Measurements from ENCODE around the gene SPTLC3.
A peak's percentile ranks its signal among the peaks of the same experiment; 100 is the strongest.
"Not testable (repeated sequence)": the region's sequence is repeated elsewhere in the genome, so short reads cannot be mapped to it uniquely, and the experiment has no call there.

The SPTLC3 gene

DNA sequence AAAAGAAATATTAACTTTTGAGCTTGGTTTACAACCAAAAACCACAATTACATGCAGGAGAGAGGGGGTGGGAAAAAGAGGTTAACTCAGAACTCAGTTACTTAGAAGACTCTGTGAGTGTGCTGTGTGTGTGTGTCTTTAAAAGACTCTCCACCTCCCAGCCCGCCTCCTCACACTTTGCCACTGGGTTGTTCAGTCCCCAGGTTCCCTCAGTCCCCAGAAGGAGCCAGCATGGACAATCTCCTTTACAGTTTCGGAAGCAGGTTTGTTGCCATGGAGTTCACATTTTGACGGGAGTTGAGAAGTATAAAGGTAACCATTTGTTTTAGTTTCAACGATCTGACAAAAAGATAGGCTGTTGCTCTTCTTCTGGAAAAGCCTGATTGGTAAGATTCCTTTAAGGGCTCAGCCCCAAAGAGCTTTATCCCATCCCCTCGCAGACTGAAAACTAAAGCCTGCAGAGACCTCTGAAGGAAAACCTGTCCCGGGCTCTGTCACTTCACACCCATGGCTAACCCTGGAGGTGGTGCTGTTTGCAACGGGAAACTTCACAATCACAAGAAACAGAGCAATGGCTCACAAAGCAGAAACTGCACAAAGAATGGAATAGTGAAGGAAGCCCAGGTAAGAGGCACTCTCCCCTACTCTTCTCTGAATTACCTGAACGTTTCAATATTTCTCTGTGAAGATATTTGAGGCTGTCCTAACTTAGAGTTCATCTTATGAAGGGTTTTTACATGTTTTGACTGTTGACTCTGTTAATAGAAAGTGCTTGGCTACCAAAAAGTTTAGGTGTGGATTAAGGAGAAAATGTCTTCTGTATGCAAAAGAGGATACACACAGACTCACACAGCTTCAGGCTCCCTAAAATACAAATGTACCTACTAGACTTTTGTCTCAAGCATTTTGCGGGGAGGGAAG, at the start of gene SPTLC3:
SPTLC3 (plus strand) TSS at position 212 of the 921 bp plus-strand sequence; CDS start at position 508, 296 bp downstream.
- no peak for DNase-seq

- no peak for DNase-seq
These were observed 47.0 kb upstream of the SPTLC3 start for GRCh38 chr20:12961725-12962124.

- no peak for DNase-seq
These were observed 45.9 kb upstream of the SPTLC3 start for GRCh38 chr20:12962895-12963294.

DNA sequence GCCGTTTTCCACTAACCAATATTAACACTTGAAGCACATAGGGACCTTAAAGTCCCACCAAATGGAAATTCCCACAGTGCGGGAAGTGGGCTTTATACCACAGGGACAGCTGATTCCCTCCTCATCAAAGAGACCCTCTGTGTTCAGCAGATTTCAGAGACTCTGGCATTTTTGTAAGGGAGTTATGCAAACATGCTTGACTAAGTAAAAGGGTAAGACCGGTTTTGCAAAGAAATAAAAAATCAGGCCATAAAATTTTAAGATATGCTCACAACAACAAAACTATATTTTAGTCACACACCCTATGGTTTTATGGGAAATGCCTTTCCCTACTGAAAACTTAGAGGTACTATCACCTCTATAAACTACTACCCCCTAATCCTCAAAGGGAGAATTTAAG, 45.4 kb upstream of the SPTLC3 start:
- no peak for DNase-seq

- no peak for DNase-seq
These were observed 43.4 kb upstream of the SPTLC3 start for GRCh38 chr20:12965212-12965869.

DNA sequence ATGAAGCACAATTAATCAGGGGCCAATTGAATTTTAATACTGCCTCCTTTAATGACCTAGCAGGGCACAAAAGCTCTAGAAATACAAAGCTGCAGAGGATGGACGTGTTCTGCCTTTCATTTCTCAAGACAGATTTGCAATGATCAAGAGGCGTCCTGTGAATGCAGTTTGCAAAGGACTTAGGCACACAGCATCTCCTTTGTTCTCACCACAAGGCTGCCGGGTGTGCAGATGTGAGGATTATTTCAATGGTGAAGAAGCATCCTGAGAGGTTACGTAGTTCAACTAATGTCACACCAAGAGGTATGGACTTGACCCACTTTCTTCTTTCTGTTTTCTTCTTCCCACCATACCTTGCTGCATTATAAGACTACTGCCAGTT, 42.9 kb upstream of the SPTLC3 start:
- no peak for DNase-seq

- DNase-seq, result peak; percentile 43
These were observed 42.2 kb upstream of the SPTLC3 start for GRCh38 chr20:12966468-12967085.

DNA sequence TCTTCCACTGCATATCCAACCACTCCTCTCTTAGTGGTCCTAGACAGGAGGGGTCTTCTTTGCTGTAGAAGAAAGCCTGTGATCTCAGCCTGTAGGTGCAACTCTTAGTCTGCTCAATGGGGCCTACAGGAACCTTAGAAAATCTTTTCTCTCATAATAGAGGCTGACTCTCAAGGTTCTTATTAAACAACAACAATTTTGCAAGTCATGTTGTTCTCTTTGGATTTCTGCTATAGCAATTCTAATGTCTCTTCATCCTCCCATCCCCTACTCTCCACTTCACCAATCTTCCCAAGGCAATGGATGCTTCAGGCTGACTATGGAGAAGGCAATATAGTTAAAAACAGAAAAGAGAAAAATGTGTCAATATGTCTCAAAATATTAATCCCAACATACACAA, 40.8 kb upstream of the SPTLC3 start:
- DNase-seq, result no peak

GRCh38 chr20:12968472-12968871, 40.3 kb upstream of the SPTLC3 start:
- no peak for DNase-seq

DNA sequence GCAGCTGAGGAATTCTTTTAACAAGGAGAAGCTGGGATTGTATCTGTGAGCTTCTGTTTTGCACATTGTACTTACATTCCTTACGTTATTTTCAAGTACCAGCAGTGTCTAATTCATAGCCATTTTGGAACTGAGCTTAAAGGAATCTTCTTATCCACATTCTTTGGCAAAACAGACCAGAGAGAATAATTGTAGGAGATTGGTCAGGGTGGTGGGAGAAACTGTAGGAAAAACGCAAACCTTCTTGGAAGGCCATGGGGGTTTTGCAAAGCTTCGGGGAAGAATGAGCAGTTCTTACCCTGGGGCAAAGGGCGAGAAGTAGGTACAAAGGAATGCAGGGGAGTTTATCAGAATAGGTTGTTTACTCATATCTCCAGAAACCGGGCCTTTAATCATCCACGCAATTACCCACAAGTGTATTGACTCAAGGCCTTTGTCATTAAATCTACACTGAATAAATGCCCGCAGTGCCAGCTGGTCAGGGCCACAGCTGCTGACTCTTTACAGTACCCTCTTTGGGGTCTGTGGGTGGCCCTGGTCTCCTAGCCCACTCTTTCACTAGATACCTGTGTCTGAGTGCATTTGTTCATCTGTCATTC, 39.6 kb upstream of the SPTLC3 start:
- no peak for DNase-seq

- DNase-seq, result peak; percentile 55
These were observed 38.4 kb upstream of the SPTLC3 start for GRCh38 chr20:12970372-12970821.

- no peak for DNase-seq
These were observed 32.8 kb upstream of the SPTLC3 start for GRCh38 chr20:12975833-12976608.

DNA sequence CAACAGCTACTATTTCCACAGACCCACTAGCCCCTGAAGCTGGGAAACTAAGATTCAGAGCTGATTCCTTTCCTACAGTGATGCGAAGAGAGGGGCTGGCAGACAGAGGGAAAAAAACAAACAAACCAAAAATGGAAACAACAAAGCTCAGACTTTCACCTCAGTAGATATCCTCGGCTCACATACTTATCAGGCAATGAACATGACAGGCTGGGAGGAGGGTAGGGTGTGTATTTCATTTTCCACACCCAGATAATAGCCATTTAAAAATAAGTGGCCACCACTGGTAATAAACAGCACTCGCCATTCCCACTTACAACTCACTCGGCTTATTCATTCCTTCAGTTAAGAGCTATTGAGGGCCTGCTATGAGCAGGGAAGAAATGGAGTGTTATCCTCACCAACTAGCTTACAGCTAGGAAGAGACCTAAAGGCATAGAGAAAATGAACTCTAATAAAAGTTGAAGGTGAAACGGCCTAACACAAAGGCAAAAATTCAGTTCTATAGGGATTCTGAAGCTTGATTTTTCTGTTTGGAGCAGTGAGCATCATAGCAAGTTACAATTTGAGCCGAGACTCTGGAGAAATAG, 32.0 kb upstream of the SPTLC3 start:
- no peak for DNase-seq

GRCh38 chr20:12977328-12978125, 31.2 kb upstream of the SPTLC3 start:
- DNase-seq, result no peak

DNA sequence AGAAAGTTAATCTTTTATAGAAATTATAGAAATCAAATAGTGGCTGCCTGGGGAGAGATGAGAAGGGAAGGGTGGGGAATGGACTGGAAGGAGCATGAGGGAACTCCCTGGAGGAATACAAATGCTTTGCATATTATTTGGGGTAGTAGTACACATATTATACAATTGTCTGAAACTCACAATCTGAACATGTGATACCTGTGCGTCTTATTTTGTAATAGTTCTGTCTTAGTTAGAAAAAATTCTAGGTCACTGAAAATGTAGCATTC, 30.7 kb upstream of the SPTLC3 start:
- DNase-seq, result no peak

- DNase-seq, result no peak
These were observed 29.9 kb upstream of the SPTLC3 start for GRCh38 chr20:12978613-12979495.

DNA sequence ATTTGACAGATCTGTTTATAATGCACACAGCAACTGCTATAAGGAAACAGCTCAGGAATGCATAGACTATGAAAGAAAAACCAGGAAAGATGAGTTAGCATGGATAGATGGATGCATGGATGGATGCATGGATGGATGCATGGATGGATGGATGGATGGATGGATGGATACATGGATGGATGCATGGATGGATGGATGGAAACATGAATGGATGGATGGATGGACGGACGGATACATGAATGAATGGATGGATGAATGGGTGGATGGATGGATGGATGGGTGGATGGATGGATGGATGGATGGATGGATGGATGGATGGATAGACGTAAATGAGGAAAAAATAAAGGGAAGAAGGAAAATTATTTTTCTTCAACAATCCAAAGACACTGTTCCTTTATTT, 29.1 kb upstream of the SPTLC3 start:
- DNase-seq, result not testable (repeated sequence)

DNA sequence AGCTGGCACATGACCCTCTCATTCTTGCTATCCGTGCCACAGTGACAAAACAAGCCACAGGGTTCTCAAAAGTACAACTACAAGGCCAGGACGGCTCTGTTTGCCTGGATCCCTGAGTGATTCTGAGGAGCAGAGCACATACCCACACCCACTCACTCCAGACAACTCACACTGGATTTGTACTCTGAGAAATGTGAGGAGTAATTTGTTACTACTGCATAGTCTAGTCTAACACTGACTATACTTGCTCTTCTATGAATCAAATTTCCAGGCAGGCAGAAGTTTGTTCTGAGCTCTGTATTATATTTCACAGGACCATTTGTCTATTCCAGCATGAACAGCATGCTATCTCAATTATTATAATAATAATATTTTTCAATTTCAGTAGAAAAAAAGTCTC, 26.7 kb upstream of the SPTLC3 start:
- no peak for DNase-seq

DNA sequence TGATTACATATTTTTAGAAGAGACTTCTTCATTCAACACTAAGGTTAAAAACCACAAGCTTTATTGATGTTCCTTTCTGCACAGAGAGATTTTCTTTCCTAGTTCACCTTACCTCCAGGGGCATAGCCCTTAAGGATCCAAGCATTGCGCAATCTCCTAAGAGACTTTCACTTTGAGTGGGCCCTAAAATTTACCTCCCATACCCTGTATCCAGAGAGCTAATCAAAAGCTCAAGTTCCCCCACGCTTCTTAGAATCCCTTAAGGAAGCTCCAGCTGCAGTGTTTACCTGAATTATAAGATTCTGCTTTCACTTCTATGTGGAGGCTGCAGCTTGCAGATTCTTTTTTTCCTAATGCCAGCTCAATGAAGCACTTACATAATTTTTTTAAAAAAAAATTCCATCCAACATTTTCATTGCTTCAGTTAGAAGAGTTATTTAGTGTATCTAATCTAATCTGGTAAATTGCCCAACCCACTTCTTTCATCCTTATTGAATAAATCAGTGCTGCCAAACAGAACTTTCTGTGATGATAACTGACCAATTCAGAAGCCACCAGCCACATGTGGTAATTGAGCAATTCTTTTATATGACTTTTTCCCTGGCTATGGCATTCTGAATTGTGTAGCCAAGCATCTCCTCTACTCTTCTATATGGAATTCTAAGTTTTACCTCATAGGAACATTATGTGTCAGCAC, 24.6 kb upstream of the SPTLC3 start:
- DNase-seq, result no peak

DNA sequence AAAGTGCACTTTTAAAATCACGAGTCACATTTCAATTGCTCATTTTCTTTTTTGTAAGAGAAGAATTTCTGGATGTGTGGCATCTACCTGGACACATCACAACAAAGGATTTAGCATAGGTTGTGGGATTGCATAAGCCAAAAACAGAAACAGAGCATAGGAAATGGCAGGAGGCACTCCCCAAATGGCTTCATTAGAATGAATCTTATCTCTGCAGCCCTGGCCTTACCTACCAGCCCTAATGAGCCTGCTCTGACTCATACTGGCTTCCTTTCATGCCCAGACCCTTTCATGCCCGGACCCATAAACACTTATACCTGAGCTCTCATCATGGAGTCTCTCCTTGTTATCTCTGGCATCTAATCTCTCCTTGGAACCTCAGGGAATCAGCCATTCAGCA, 23.9 kb upstream of the SPTLC3 start:
- DNase-seq, result no peak

All from NCI-H748 treated with DMSO at 0.1 percent for 48 hours (cell line).